AG09309 (cell line): ENCODE results near the gene TRAM2.

Experiments used
- DNase-seq: peaks from one replicate; pipeline ENCODE4 v3.0.0-alpha.2; 2010; ENCODE audit warnings: low read depth
- H3K4me3 ChIP-seq: 2 replicates; pipeline ENCODE4 v1.5.1; 2011; ENCODE audit warnings: mild to moderate bottlenecking, low read depth, low read length, moderate library complexity; ENCODE audit not compliant: control insufficient read depth
- CTCF ChIP-seq: IDR thresholded peaks from 2 replicates; pipeline ENCODE4 v1.5.1; 2011; ENCODE audit warnings: mild to moderate bottlenecking, low read depth, low read length, inconsistent platforms; ENCODE audit not compliant: insufficient read depth, control insufficient read depth; ENCODE audit errors: missing control alignments

The TRAM2 gene

GRCh38 chr6:52616059-52616690, 39.3 kb upstream of the TRAM2 start:
- no peak for DNase-seq
- no peak overlapping the region for H3K4me3 ChIP-seq
- no peak for TF ChIP-seq CTCF

- no peak for DNase-seq
- no peak overlapping the region for H3K4me3 ChIP-seq
- TF ChIP-seq CTCF, result no peak
Measured at GRCh38 chr6:52612336-52613054, 35.6 kb upstream of the TRAM2 start.

- DNase-seq, result no peak
- no peak overlapping the region for H3K4me3 ChIP-seq
- TF ChIP-seq CTCF, result no peak
Measured at GRCh38 chr6:52611833-52612232, 35.0 kb upstream of the TRAM2 start.

- H3K4me3 ChIP-seq, result no peak overlapping the region
- TF ChIP-seq CTCF, result no peak
- no peak for DNase-seq
Measured at GRCh38 chr6:52610745-52611355, 34.0 kb upstream of the TRAM2 start.

GRCh38 chr6:52610011-52610410, 33.2 kb upstream of the TRAM2 start:
- TF ChIP-seq CTCF, result no peak
- DNase-seq, result no peak

GRCh38 chr6:52605610-52606185, 28.8 kb upstream of the TRAM2 start:
- H3K4me3 ChIP-seq, result no peak overlapping the region
- DNase-seq, result no peak
- no peak for TF ChIP-seq CTCF

More at GRCh38 chr6:52610011-52610410, 33.2 kb upstream of the TRAM2 start:
- H3K4me3 ChIP-seq, result no peak overlapping the region
